NCI-H1436 (cell line): ENCODE data around the gene E2F6.
"Not testable (repeated sequence)": the region's sequence is repeated elsewhere in the genome, so short reads cannot be mapped to it uniquely, and the experiment has no call there.

Experiments used
- DNase-seq: peaks from one replicate; lab custom pipeline; 2025; lab: John Stamatoyannopoulos, UW

The E2F6 gene

GRCh38 chr2:11412449-11412810, 53.5 kb downstream of the E2F6 start:
- no peak for DNase-seq

- peak; percentile 22 for DNase-seq
These were observed 54.1 kb downstream of the E2F6 start for GRCh38 chr2:11411768-11412448.

DNA sequence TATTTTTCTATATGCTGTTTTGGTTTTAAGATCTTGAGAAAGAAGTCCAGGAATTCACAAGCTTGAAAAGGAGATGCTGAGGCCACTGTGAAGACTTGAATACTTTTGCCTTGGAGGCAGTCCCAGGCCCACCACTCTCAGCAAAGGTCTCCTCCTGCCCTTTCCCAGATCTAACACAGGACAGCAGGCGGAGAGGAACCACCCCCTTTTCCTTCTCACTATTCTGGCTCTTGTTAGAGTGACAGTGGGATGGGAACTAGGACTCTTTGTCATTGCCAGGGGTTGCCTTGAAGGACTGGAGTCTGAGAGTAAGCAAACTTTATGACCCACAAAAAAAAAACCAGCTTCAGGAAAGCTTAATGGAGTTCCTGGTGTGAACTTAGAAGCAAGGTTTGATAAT, 54.7 kb downstream of the E2F6 start:
- DNase-seq = no peak

DNA sequence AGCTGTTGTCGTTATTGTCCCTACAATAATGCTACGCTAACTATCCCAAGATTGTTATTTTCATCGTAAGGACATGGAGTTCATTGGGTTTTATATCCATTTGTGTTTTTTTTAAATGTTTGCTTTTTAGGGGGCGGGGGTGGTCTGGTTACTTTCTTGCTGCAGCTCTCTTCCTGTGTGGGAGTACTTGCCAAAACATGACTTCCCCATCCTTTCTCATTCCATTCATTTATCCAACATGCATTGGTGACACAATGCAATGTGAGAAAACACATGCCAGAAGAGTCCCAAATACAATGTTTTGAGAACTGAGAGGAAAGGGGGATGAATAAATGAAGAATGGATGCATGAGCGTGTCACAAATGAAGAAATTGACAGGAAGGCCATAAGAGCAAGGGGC, 55.9 kb downstream of the E2F6 start:
- no peak for DNase-seq

DNA sequence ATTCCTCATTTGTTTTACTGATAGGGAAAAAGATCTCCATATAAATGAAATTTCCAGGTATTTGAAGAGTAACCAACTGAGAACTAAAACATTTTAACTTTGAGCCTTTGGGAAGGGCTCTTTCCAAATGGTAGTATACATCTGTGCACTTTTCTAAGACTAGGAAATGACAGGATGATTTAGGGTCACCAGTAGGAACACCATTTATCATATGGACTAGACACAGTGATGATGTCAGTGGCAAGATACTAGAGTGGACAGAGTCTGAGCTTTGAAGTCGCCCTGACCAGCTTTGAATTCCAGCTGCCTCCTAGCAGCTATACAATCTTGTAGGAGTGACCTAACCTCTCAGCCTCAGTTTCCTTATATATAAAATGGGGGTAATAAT, 56.4 kb downstream of the E2F6 start:
- DNase-seq = no peak

- DNase-seq = no peak
These were observed 56.9 kb downstream of the E2F6 start for GRCh38 chr2:11408959-11409571.

- DNase-seq = no peak
These were observed 58.5 kb downstream of the E2F6 start for GRCh38 chr2:11407413-11407812.

DNA sequence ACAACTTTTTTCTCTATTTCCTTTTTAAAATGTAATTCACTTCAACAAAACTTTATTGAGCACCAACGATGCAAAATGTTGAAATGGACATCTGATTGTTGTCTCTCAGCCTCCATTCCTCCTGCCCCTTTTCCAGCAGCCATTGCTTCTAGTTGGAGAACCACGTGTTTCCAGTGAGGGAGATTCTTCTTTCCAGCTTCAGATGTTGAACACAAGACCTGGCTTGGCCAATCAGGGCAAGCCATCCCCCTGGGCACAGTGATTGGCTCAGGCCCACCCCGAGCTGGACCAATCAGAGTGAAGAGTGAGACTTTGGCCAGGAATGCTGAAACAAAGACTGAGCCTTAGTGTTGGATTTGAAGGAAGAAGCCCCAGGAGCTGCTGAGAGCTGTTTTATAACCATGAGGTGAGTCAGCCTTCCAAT, 59.0 kb downstream of the E2F6 start:
- no peak for DNase-seq

DNA sequence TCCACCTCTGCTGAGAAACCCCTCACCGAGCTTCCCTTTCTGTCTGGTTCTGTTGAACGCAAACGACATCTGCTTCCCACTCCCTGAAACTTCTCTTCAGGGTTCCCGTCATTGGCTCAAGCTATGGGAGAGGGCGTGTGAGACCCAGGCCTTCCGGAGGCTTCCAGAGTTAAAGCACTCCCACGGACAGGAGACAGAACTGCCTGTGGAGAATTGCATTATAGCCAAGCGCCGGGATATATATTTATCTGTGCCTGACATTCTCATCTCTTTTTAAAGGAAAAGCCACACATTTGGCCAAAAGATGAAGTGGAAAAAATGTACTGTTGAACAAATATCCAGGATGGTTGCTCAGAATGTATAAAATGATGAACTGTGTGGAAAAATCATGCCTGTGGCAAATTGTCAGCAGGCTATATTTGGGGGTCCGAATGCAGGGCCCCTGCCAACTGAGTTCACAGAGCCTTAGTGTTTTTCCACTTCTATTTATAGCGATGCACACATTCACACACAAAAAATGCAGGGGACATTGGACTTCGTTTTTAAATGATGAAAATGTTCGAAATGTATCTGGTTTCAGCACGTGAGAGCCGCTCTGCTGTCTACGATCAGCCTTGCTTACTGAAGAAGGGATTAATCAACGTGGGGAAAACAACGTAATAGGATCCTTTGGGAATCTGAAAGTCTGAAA, 59.5 kb downstream of the E2F6 start:
- DNase-seq = no peak

GRCh38 chr2:11405599-11406266, 60.2 kb downstream of the E2F6 start:
- DNase-seq = no peak

DNA sequence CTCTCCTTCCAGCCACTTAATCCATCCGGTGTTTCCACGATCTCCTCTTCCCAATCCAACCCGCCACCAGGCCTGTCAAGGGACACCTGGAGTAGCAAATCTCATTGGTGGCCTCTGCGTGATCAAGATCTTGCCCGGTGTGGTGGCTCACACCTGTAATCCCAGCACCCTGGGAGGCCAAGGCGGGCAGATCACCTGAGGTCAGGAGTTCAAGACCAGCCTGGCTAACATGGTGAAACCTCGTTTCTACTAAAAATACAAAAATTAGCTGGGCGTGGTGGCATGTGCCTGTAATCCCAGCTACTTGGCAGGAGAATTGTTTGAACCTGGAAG, 60.9 kb downstream of the E2F6 start:
- DNase-seq = not testable (repeated sequence)

DNA sequence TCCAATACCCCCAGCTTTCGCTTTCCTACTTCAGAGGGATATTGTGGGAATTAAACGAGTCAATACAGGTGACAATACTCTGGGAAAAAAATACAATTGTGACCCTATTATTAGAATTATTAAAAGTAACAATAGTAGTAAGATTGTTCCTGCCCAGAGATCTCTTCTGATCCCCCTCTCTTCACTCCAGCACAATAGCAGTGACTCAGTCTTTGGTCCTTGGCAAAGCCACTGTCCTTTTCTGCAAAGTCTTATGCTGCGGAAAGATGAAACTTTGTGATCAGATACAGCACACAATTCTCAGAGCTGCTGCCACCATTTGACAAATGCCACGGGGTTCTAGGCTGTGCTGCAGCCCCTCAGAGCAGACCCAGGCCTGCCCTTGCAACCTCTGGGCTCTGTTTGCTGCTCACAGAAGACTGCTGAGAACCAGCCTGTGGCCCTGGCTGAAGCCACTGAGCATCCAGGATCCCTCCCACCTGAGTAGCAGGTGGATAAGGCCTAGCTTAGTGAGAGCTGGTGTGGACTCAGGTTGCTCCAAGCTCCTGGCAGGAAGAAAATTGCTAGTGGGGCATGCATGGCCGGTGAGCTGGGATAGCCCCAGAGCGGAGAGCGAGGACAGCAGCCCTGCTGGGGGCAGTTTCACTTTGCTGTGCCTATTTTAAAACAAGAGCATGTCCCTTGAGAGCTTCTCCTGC, 61.4 kb downstream of the E2F6 start:
- DNase-seq = no peak

DNA sequence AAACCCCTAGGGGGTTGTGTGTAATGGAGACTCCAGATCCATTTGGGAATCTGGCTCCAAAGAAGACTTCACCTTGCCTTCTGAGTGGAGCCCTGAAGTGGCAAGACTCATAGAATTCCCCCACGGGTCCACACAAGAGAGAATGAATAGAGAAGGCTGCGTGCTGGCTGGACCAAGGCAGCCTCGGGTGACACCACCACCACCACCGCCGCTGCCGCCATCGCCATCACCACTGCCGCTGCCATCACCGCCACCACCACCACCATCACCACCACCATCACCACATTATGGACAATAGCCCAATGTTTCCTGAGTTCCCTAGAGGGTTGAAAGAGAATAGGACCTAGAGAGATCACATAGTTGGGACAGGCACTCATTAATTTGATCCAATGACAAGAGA, 63.5 kb downstream of the E2F6 start:
- DNase-seq = no peak

DNA sequence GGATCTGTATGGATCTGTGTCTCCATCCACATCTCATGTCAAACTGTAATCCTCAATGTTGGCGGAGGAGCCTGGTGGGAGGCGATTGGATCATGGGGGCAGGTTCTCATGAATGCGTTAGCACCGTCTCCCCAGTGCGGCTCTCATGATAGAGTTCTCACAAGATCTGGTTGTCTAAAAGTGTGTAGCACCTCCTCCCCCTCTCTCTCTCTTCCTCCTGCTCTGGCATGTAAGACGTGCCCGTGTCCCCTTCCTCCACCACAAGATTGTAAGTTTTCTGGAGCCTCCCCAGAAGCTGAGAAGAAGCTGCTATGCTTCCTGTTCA, 66.6 kb downstream of the E2F6 start:
- no peak for DNase-seq

GRCh38 chr2:11398750-11399437, 67.1 kb downstream of the E2F6 start:
- no peak for DNase-seq

- no peak for DNase-seq
These were observed 68.4 kb downstream of the E2F6 start for GRCh38 chr2:11397513-11397912.

DNA sequence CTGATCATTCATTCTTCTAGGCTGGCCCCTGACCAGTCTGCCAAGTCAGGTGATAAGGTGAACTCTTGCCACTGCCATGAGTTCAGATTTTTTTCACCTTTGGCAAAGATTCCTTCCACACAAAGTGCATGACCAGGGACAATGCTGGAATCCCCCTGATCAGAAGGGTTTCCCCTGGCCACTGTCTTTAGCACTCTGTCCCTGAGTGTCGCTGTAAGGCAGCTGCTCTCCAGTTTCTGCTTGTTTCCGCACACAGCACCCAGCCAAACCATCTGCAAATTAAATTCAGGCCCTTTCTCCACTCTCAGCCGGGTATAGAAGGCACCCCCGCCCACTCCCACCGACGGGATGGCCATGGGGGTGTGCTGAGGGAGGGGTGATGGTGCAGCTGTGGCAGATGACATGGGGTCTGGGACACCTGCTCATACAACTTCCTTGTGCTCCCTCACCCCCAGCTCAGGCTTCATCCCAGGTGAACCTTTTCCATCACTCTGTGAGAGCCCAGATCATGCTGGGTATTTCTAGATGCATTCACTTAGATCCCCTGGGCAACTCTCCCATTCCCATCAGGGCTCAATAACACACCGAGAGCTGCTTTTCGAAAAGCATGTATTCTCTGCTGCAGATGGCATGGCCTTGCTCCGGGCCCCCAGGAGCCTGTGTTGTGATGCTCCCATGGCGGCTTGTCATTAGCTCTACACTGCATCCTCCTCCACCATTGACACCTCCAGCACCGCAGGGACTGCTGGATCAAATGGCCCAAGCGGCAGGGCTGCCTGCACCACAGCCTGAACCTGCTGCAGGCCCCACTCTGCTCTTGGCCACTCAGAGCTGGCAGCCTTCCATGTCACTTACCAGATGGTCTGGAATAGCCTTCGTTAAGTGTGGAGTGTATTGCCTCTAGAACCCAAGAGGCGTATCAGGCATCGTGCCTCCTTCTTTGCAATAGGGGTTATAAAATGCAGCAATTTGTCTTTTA, 69.2 kb downstream of the E2F6 start:
- no peak for DNase-seq

GRCh38 chr2:11396021-11396420, 69.9 kb downstream of the E2F6 start:
- DNase-seq = no peak

- DNase-seq = no peak
These were observed 70.6 kb downstream of the E2F6 start for GRCh38 chr2:11395389-11395788.
